ENCODE results near the gene ADAMTSL5. TPM values are rescaled to one million over a fixed set of nuclear protein-coding genes. Genes with fewer than 3 reads are reported as not detected.

Gene ADAMTSL5
- total and polyA plus RNA-seq, 9 of the 15 experiments (the other 6 are each of a cell fraction or from before 2014, with no cell fraction given): 1.0 to 11.6 (median 4.1) TPM

DNA sequence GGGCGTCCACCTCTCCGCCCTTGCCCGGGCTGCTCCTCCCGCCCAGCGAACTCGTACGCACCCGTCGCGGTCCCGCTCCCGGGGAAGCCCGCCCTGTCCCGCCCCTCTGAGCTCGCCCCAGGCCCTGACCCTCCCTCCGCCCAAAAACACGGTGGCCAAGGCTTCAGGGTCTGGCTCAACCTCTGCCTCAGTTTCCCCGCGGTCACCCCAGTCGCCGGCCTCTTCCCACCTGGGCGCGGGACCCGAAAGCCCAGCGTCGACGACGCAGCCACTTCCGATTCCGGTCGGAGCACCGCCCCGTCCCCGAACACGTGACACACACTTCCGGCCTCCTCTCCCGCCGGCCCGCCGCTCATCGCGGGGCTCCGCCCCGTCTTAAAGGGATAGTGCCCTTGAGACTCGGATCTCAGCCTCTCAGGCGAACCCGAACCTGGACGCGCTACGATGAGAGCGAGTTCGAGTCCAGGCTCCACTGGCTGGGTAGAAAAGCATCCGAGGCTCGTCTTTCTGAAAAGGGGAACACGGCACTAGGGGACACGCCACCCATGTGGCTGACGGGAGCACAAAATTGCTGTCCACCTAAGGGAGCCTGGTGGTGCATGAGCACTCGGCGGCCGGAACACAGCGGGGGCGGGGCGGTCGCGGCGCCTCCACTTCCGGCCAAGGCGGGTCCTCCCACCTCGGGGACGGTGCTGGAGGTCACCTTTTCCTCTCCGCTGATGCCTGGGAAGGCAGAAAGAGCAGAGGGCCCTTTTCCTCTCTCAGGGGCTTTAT, 33.7 kb downstream of the ADAMTSL5 start, which contains the start of gene C19orf25 (continued):
- TF ChIP-seq ETV6 (IDR thresholded peaks at IDR 0.05; ENCODE audit: borderline replicate concordance in 1 of 2, low read depth in 2 of 2, low read length in 1 of 2) (peak; percentile 24 to 71; a peak in 2 of 4 replicates), ETV6 (CRISPR knock-in tag; IDR thresholded peaks at IDR 0.05; ENCODE audit: borderline replicate concordance) (no peak), ZNF77 (CRISPR knock-in tag; IDR thresholded peaks at IDR 0.05) (no peak), ZNF12 (CRISPR knock-in tag; IDR thresholded peaks at IDR 0.05) (peak; percentile 50; the same call in 1 of the 2 replicates), ELF2 (CRISPR knock-in tag; IDR thresholded peaks at IDR 0.05) (peak; percentile 95), PHF20 (IDR thresholded peaks at IDR 0.05; ENCODE audit: partially characterized antibody) (peak; percentile 79), PHTF2 (CRISPR knock-in tag; IDR thresholded peaks at IDR 0.05) (no peak), FIP1L1 (IDR thresholded peaks at IDR 0.05; ENCODE audit: low read depth, low read length, poor library complexity, severe bottlenecking) (peak; percentile 62), NR2C2 (CRISPR knock-in tag; IDR thresholded peaks at IDR 0.05) (no peak), NR2C2 (tag; IDR thresholded peaks at IDR 0.05) (peak; percentile 80), GABPB1 (CRISPR knock-in tag; IDR thresholded peaks at IDR 0.05) (peak; percentile 92), SAP30 (IDR thresholded peaks at IDR 0.05; ENCODE audit: borderline replicate concordance, insufficient read depth, low read depth, low read length, poor library complexity, severe bottlenecking) (peak; percentile 10), KAT7 (CRISPR knock-in tag; IDR thresholded peaks at IDR 0.05; ENCODE audit: borderline replicate concordance) (peak; percentile 50; the same call in 1 of the 2 replicates)
- TF ChIP-seq, protein P1, sequence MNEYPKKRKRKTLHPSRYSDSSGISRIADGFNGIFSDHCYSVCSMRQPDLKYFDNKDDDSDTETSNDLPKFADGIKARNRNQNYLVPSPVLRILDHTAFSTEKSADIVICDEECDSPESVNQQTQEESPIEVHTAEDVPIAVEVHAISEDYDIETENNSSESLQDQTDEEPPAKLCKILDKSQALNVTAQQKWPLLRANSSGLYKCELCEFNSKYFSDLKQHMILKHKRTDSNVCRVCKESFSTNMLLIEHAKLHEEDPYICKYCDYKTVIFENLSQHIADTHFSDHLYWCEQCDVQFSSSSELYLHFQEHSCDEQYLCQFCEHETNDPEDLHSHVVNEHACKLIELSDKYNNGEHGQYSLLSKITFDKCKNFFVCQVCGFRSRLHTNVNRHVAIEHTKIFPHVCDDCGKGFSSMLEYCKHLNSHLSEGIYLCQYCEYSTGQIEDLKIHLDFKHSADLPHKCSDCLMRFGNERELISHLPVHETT (CRISPR knock-in tag; conservative IDR thresholded peaks at IDR 0.05 in 1 of 2, IDR thresholded peaks at IDR 0.05 in 1 of 2): peak in 1 of 2 experiments; percentile 87; a peak in 2 of 4 replicates
- TF ChIP-seq, protein P2, sequence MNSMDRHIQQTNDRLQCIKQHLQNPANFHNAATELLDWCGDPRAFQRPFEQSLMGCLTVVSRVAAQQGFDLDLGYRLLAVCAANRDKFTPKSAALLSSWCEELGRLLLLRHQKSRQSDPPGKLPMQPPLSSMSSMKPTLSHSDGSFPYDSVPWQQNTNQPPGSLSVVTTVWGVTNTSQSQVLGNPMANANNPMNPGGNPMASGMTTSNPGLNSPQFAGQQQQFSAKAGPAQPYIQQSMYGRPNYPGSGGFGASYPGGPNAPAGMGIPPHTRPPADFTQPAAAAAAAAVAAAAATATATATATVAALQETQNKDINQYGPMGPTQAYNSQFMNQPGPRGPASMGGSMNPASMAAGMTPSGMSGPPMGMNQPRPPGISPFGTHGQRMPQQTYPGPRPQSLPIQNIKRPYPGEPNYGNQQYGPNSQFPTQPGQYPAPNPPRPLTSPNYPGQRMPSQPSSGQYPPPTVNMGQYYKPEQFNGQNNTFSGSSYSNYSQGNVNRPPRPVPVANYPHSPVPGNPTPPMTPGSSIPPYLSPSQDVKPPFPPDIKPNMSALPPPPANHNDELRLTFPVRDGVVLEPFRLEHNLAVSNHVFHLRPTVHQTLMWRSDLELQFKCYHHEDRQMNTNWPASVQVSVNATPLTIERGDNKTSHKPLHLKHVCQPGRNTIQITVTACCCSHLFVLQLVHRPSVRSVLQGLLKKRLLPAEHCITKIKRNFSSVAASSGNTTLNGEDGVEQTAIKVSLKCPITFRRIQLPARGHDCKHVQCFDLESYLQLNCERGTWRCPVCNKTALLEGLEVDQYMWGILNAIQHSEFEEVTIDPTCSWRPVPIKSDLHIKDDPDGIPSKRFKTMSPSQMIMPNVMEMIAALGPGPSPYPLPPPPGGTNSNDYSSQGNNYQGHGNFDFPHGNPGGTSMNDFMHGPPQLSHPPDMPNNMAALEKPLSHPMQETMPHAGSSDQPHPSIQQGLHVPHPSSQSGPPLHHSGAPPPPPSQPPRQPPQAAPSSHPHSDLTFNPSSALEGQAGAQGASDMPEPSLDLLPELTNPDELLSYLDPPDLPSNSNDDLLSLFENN (IDR thresholded peaks at IDR 0.05; ENCODE audit: low read depth in 2 of 2, low read length in 2 of 2): no peak
- TF ChIP-seq, protein P3, sequence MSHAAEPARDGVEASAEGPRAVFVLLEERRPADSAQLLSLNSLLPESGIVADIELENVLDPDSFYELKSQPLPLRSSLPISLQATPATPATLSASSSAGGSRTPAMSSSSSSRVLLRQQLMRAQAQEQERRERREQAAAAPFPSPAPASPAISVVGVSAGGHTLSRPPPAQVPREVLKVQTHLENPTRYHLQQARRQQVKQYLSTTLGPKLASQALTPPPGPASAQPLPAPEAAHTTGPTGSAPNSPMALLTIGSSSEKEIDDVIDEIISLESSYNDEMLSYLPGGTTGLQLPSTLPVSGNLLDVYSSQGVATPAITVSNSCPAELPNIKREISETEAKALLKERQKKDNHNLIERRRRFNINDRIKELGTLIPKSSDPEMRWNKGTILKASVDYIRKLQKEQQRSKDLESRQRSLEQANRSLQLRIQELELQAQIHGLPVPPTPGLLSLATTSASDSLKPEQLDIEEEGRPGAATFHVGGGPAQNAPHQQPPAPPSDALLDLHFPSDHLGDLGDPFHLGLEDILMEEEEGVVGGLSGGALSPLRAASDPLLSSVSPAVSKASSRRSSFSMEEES (CRISPR knock-in tag; IDR thresholded peaks at IDR 0.05): peak; percentile 98
